Ishikawa (cell line): ENCODE data around the gene ACSF3.

Experiments used
- CEBPB ChIP-seq: IDR thresholded peaks from 2 replicates; pipeline ENCODE4 v1.6.1; 2012
- CREB1 ChIP-seq: IDR thresholded peaks from 2 replicates; pipeline ENCODE4 v1.6.1; 2012; ENCODE audit warnings: low read depth
- EGR1 ChIP-seq: IDR thresholded peaks from 2 replicates; pipeline ENCODE4 v1.6.1; 2012
- EP300 ChIP-seq: IDR thresholded peaks from 2 replicates; pipeline ENCODE4 v1.6.1; 2012; ENCODE audit warnings: borderline replicate concordance
- FOXM1 ChIP-seq: IDR thresholded peaks from 2 replicates; pipeline ENCODE4 v1.6.1; 2012; ENCODE audit warnings: low read depth, borderline replicate concordance
- MAX ChIP-seq: IDR thresholded peaks from 2 replicates; pipeline ENCODE4 v1.6.1; 2012
- NFIC ChIP-seq: IDR thresholded peaks from 2 replicates; pipeline ENCODE4 v1.6.1; 2012
- RAD21 ChIP-seq: IDR thresholded peaks from 2 replicates; pipeline ENCODE4 v1.6.1; 2012; ENCODE audit warnings: low read depth
- REST ChIP-seq: IDR thresholded peaks from 2 replicates; pipeline ENCODE4 v1.6.1; 2012; ENCODE audit warnings: low read depth, mild to moderate bottlenecking
- TAF1 ChIP-seq: IDR thresholded peaks from 2 replicates; pipeline ENCODE4 v1.6.1; 2012; ENCODE audit warnings: low read depth, mild to moderate bottlenecking
- TCF12 ChIP-seq: IDR thresholded peaks from 2 replicates; pipeline ENCODE4 v1.6.1; 2012; ENCODE audit warnings: low read depth
- TEAD4 ChIP-seq: IDR thresholded peaks from 2 replicates; pipeline ENCODE4 v1.6.1; 2012
- USF1 ChIP-seq: IDR thresholded peaks from 2 replicates; pipeline ENCODE4 v1.6.1; 2012
- YY1 ChIP-seq: IDR thresholded peaks from 2 replicates; pipeline ENCODE4 v1.6.1; 2012; ENCODE audit warnings: low read depth
- ZBTB7A ChIP-seq: IDR thresholded peaks from 2 replicates; pipeline ENCODE4 v1.6.1; 2012; ENCODE audit warnings: low read depth

Gene ACSF3

GRCh38 chr16:89135971-89136765 lies 42.5 kb downstream of the ACSF3 start:
- TF ChIP-seq TCF12 (no peak), YY1 (no peak), TEAD4 (no peak)

- TF ChIP-seq CREB1 (no peak), EP300 (no peak), YY1 (no peak), RAD21 (no peak), ZBTB7A (no peak), USF1 (no peak), MAX (no peak), TEAD4 (no peak), CEBPB (no peak), EGR1 (no peak)
Observed at GRCh38 chr16:89136931-89137330, 43.3 kb downstream of the ACSF3 start.

GRCh38 chr16:89137666-89138512 lies 44.2 kb downstream of the ACSF3 start:
- TF ChIP-seq NFIC = no peak
- no peak for TF ChIP-seq TEAD4
- no peak for TF ChIP-seq REST
- TF ChIP-seq CEBPB = no peak
- TF ChIP-seq CREB1 = no peak
- TF ChIP-seq FOXM1 = no peak
- TF ChIP-seq EGR1 = no peak
- no peak for TF ChIP-seq USF1
- TF ChIP-seq TCF12 = no peak
- no peak for TF ChIP-seq EP300

GRCh38 chr16:89138513-89138795 lies 44.8 kb downstream of the ACSF3 start:
- TF ChIP-seq YY1 (no peak), CREB1 (no peak), CEBPB (no peak), USF1 (no peak), TCF12 (no peak), ZBTB7A (no peak), RAD21 (no peak), FOXM1 (no peak), MAX (no peak), TAF1 (no peak), EGR1 (no peak)

GRCh38 chr16:89138843-89139520 lies 45.3 kb downstream of the ACSF3 start:
- no peak for TF ChIP-seq USF1
- TF ChIP-seq RAD21 = no peak
- TF ChIP-seq TEAD4 = no peak
- TF ChIP-seq YY1 = no peak

GRCh38 chr16:89139907-89140361 lies 46.3 kb downstream of the ACSF3 start:
- no peak for TF ChIP-seq EP300
- TF ChIP-seq TCF12 = no peak
- no peak for TF ChIP-seq REST
- no peak for TF ChIP-seq TAF1
- no peak for TF ChIP-seq FOXM1
- no peak for TF ChIP-seq YY1
- TF ChIP-seq NFIC = no peak
- no peak for TF ChIP-seq EGR1
- TF ChIP-seq RAD21 = no peak
- no peak for TF ChIP-seq CEBPB
- no peak for TF ChIP-seq TEAD4
- TF ChIP-seq ZBTB7A = no peak
- no peak for TF ChIP-seq MAX
- TF ChIP-seq USF1 = no peak
- TF ChIP-seq CREB1 = no peak
